ENCODE data around the gene PHACTR3. TPM values are rescaled to one million over a fixed set of nuclear protein-coding genes. Genes with fewer than 3 reads are reported as not detected.

PHACTR3 gene
- total RNA-seq, 1 experiment from 2014 or later, result 30.6 TPM

- no peak overlapping the region for H3K4me2 ChIP-seq (ENCODE audit: low read length)
- H3K9me2 ChIP-seq (replicated peaks; ENCODE audit: low read length), result no peaks in the 10 kb centered on the region
- BruUV-seq (replicated peaks), result no TSS peak
- H3K27me3 ChIP-seq (ENCODE audit: low read length), result peaks cover 86% of the 10 kb centered on the region
- H3K4me1 ChIP-seq (ENCODE audit: insufficient read depth, low read length), result no peaks in the 10 kb centered on the region
- ChIA-PET CTCF (no interaction called here), POLR2A (ENCODE audit: unreplicated experiment) (no interaction called here)
- no peaks in the 10 kb centered on the region for H3K36me3 ChIP-seq (ENCODE audit: low read depth, low read length)
- no peak for TF ChIP-seq EZH2phosphoT487 (IDR thresholded peaks at IDR 0.05; ENCODE audit: borderline replicate concordance, low read length)
- TF ChIP-seq CTCF (conservative IDR thresholded peaks at IDR 0.05; ENCODE audit: low read depth, low read length), result no peak
- peak; percentile 24 for TF ChIP-seq EZH2 (IDR thresholded peaks at IDR 0.05; ENCODE audit: low read length, unreplicated experiment)
- no peak overlapping the region for H2AFZ ChIP-seq (ENCODE audit: low read length)
- ATAC-seq (no peak; the same call in 1 of the 2 replicates), DNase-seq (no peak)
- no peaks in the 10 kb centered on the region for H3F3A ChIP-seq (ENCODE audit: low read length, unreplicated experiment)
- H3K4me3 ChIP-seq (ENCODE audit: low read length), result no peak overlapping the region
- no peaks in the 10 kb centered on the region for H4K20me1 ChIP-seq (ENCODE audit: low read length)
- H3K9me3 ChIP-seq (ENCODE audit: low read length), result no peaks in the 10 kb centered on the region
- intact Hi-C loops (cut with micrococcal nuclease), result no loop called here
- H3K9ac ChIP-seq (ENCODE audit: low read length), result no peak overlapping the region
- H3K27ac ChIP-seq (ENCODE audit: low read length), result no peak overlapping the region
- H3K79me2 ChIP-seq (ENCODE audit: low read length), result no peaks in the 10 kb centered on the region
These were observed 631 bp downstream of the PHACTR3 start for GRCh38 chr20:59604741-59605600.

GRCh38 chr20:59605601-59606364 is 1.4 kb downstream of the PHACTR3 start:
- Histone ChIP-seq H3K4me1 (ENCODE audit: insufficient read depth, low read length) (no peaks in the 10 kb centered on the region), H3K36me3 (ENCODE audit: low read depth, low read length) (no peaks in the 10 kb centered on the region), H3K4me2 (ENCODE audit: low read length) (no peak overlapping the region), H3K9me2 (replicated peaks; ENCODE audit: low read length) (no peaks in the 10 kb centered on the region), H3K4me3 (ENCODE audit: low read length) (no peak overlapping the region), H2AFZ (ENCODE audit: low read length) (no peak overlapping the region), H4K20me1 (ENCODE audit: low read length) (no peaks in the 10 kb centered on the region), H3K27me3 (ENCODE audit: low read length) (peaks cover 86% of the 10 kb centered on the region), H3F3A (ENCODE audit: low read length, unreplicated experiment) (no peaks in the 10 kb centered on the region), H3K9ac (ENCODE audit: low read length) (no peak overlapping the region), H3K27ac (ENCODE audit: low read length) (no peak overlapping the region), H3K9me3 (ENCODE audit: low read length) (no peaks in the 10 kb centered on the region), H3K79me2 (ENCODE audit: low read length) (no peaks in the 10 kb centered on the region)
- ATAC-seq (no peak), DNase-seq (no peak)
- ChIA-PET CTCF (no interaction called here), POLR2A (ENCODE audit: unreplicated experiment) (no interaction called here)
- TF ChIP-seq EZH2phosphoT487 (IDR thresholded peaks at IDR 0.05; ENCODE audit: borderline replicate concordance, low read length) (no peak), CTCF (conservative IDR thresholded peaks at IDR 0.05; ENCODE audit: low read depth, low read length) (no peak)
- BruUV-seq (replicated peaks), result no TSS peak
- intact Hi-C loops (cut with micrococcal nuclease), result no loop called here

GRCh38 chr20:59606566-59606965 is 2.2 kb downstream of the PHACTR3 start:
- ChIA-PET POLR2A (ENCODE audit: unreplicated experiment) (no interaction called here), CTCF (no interaction called here)
- Histone ChIP-seq H3F3A (ENCODE audit: low read length, unreplicated experiment) (no peaks in the 10 kb centered on the region), H4K20me1 (ENCODE audit: low read length) (no peaks in the 10 kb centered on the region), H3K27me3 (ENCODE audit: low read length) (peaks cover 88% of the 10 kb centered on the region), H3K9me3 (ENCODE audit: low read length) (no peaks in the 10 kb centered on the region), H3K4me2 (ENCODE audit: low read length) (no peak overlapping the region), H3K9me2 (replicated peaks; ENCODE audit: low read length) (no peaks in the 10 kb centered on the region), H3K27ac (ENCODE audit: low read length) (no peak overlapping the region), H3K4me1 (ENCODE audit: insufficient read depth, low read length) (no peaks in the 10 kb centered on the region), H3K79me2 (ENCODE audit: low read length) (no peaks in the 10 kb centered on the region), H2AFZ (ENCODE audit: low read length) (no peak overlapping the region), H3K9ac (ENCODE audit: low read length) (no peak overlapping the region), H3K4me3 (ENCODE audit: low read length) (no peak overlapping the region), H3K36me3 (ENCODE audit: low read depth, low read length) (no peaks in the 10 kb centered on the region)
- ATAC-seq (no peak), DNase-seq (no peak)
- TF ChIP-seq CTCF (conservative IDR thresholded peaks at IDR 0.05; ENCODE audit: low read depth, low read length) (no peak), EZH2phosphoT487 (IDR thresholded peaks at IDR 0.05; ENCODE audit: borderline replicate concordance, low read length) (no peak)
- intact Hi-C loops (cut with micrococcal nuclease), result no loop called here
- no TSS peak for BruUV-seq (replicated peaks)
